Measurements from ENCODE around the gene MIOS. TPM values are rescaled to one million over a fixed set of nuclear protein-coding genes. Genes with fewer than 3 reads are reported as not detected.
A peak's percentile ranks its signal among the peaks of the same experiment; 100 is the strongest.

The MIOS gene
- polyA plus RNA-seq, 2 of the 4 experiments (the other 2 are of a cell fraction) = 19.1 to 49.1 TPM

- ChIA-PET POLR2A (no interaction called here), CTCF (interaction anchor here (1.1 to 6.9 kb wide), 2 partner anchors 114 to 758 kb away, joined by 3 to 54 read pairs; no protein-coding TSS in a partner anchor)
- ATAC-seq = no peak
- 0 out of 3 replicates have a peak, but pooled peaks cover 3% of the 10 kb centered on the region for H3K9me3 ChIP-seq
- 72% methylated on average over 2 of the region's 2 CpGs for WGBS (ENCODE audit: missing lambda C conversion rate)
- H3K4me2 ChIP-seq = no peak overlapping the region
- no peak for FAIRE-seq
- no peak overlapping the region for H3K27ac ChIP-seq
- TF ChIP-seq MAFK (IDR thresholded peaks at IDR 0.05; ENCODE audit: partially characterized antibody) (peak; percentile 52), HOXB13 (CRISPR knock-in tag; IDR thresholded peaks at IDR 0.05; ENCODE audit: low read depth) (no peak)
- H3K4me1 ChIP-seq = peaks cover 12% of the 10 kb centered on the region
- no peak overlapping the region for H3K4me3 ChIP-seq
- DNase-seq (ENCODE audit: low read depth in 1 of 2, low spot score in 1 of 2) = no peak
These were observed 29.0 kb upstream of the MIOS start for GRCh38 chr7:7537711-7538110.

DNA sequence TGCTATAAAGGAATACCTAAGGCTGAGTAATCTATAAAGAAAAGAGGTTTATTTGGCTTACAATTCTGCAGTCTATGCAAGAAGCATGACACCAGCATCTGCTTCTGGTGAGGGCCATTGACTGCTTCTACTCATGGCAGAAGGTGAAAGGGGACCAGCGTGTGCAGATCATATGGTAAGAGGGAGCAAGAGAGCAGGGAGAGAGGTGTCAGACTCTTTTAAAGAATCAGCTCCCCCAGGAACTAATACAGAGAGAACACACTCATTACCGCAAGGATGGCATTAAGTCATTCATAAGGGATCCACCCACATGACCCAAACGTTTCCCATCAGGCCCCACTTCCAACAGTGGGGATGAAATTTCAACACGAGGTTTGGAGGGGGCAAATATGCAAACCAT lies 27.5 kb upstream of the MIOS start:
- peaks cover 12% of the 10 kb centered on the region for H3K4me1 ChIP-seq
- CTCF ChIA-PET = interaction anchor here (1.3 to 6.9 kb wide), 2 partner anchors 115 to 436 kb away, joined by 4 to 54 read pairs; no protein-coding TSS in a partner anchor
- 0 out of 3 replicates have a peak, but pooled peaks cover 3% of the 10 kb centered on the region for H3K9me3 ChIP-seq
- 62% methylated on average over 4 of the region's 4 CpGs for WGBS (ENCODE audit: missing lambda C conversion rate)
- ATAC-seq (no peak), FAIRE-seq (no peak), DNase-seq (ENCODE audit: low read depth in 1 of 2, low spot score in 1 of 2) (no peak)
- H3K4me3 ChIP-seq = no peak overlapping the region
- H3K27ac ChIP-seq = no peak overlapping the region
- POLR2A ChIA-PET = no interaction called here
- TF ChIP-seq MAFK (IDR thresholded peaks at IDR 0.05; ENCODE audit: partially characterized antibody) = no peak
- no peak overlapping the region for H3K4me2 ChIP-seq

DNA sequence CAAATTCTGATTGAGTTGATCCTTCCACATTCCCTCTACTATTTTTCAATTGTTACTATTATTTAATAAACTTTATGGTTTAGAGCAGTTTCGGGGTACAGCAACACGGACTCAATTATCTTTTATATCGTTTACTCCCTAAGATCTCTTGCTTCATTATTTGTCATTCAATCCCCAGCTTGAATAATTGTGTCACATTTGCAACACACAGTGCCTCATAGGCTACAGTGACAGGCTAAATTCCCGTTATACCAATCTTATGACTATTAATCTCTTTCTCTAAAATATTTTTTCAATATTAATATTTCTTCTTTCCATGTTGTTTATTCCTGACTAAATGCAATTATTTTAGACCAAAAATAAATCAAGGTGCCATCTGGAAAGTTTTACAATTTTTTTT lies 27.0 kb upstream of the MIOS start:
- H3K4me3 ChIP-seq = no peak overlapping the region
- no peak for ATAC-seq
- CTCF ChIA-PET = interaction anchor here (1.3 to 6.9 kb wide), 2 partner anchors 116 to 437 kb away, joined by 4 to 54 read pairs; no protein-coding TSS in a partner anchor
- TF ChIP-seq FOSL2 (IDR thresholded peaks at IDR 0.05) (no peak), FOSL2 (CRISPR knock-in tag; IDR thresholded peaks at IDR 0.05) (no peak), CEBPB (IDR thresholded peaks at IDR 0.05) (no peak), REST (IDR thresholded peaks at IDR 0.05) (no peak), ESRRA (IDR thresholded peaks at IDR 0.05; ENCODE audit: borderline replicate concordance, low read length) (no peak), SREBF2 (IDR thresholded peaks at IDR 0.05) (no peak), MAFK (IDR thresholded peaks at IDR 0.05; ENCODE audit: partially characterized antibody) (no peak)
- H3K4me2 ChIP-seq = no peak overlapping the region
- H3K4me1 ChIP-seq = peaks cover 12% of the 10 kb centered on the region
- no peak overlapping the region for H3K27ac ChIP-seq
- DNase-seq (ENCODE audit: low read depth in 1 of 2, low spot score in 1 of 2) = no peak
- POLR2A ChIA-PET = no interaction called here
- H3K9me3 ChIP-seq = 0 out of 3 replicates have a peak, but pooled peaks cover under 1% of the 10 kb centered on the region
- no peak for FAIRE-seq
- 85% methylated on average over 4 of the region's 4 CpGs for WGBS (ENCODE audit: missing lambda C conversion rate)

GRCh38 chr7:7542251-7542835 lies 24.3 kb upstream of the MIOS start:
- DNase-seq (ENCODE audit: low read depth in 1 of 2, low spot score in 1 of 2) = no peak
- no peak for ATAC-seq
- no peak overlapping the region for H3K4me3 ChIP-seq
- 19% methylated on average over 4 of the region's 4 CpGs for WGBS (ENCODE audit: missing lambda C conversion rate)
- H3K4me1 ChIP-seq = peaks cover 12% of the 10 kb centered on the region
- H3K4me2 ChIP-seq = peak overlapping the region; percentile 54
- H3K9me3 ChIP-seq = no peaks in the 10 kb centered on the region
- FAIRE-seq = no peak
- 0 out of 6 replicates have a peak overlapping the region, but pooled peaks of 1 of the 2 experiments have one; percentile 26 for H3K27ac ChIP-seq
- TF ChIP-seq BHLHE40 (IDR thresholded peaks at IDR 0.05; ENCODE audit: low read depth, low read length) (no peak), CEBPB (IDR thresholded peaks at IDR 0.05) (peak; percentile 69 to 70)
- CTCF ChIA-PET = interaction anchor here (0.6 to 3.7 kb wide), 23 partner anchors 10 to 754 kb away, joined by 3 to 141 read pairs (median 3); no protein-coding TSS in a partner anchor
- POLR2A ChIA-PET = no interaction called here

GRCh38 chr7:7548407-7548806 lies 18.3 kb upstream of the MIOS start:
- no peak for FAIRE-seq
- WGBS (ENCODE audit: missing lambda C conversion rate) = 87% methylated on average over 3 of the region's 3 CpGs
- Histone ChIP-seq H3K27ac (no peak overlapping the region), H3K4me1 (peaks cover 9% of the 10 kb centered on the region; the same call in 2 of the 3 replicates), H3K4me2 (no peak overlapping the region), H3K9me3 (no peaks in the 10 kb centered on the region), H3K4me3 (no peak overlapping the region)
- no peak for ATAC-seq
- TF ChIP-seq SMC3 (IDR thresholded peaks at IDR 0.05) (no peak), POLR2AphosphoS2 (conservative IDR thresholded peaks at IDR 0.05; ENCODE audit: low read length) (no peak), BHLHE40 (IDR thresholded peaks at IDR 0.05; ENCODE audit: low read depth, low read length) (no peak), RCOR1 (IDR thresholded peaks at IDR 0.05; ENCODE audit: low read depth, low read length) (no peak), ZC3H11A (IDR thresholded peaks at IDR 0.05) (no peak), CTCF (IDR thresholded peaks at IDR 0.05) (no peak), KDM5A (IDR thresholded peaks at IDR 0.05) (no peak), ESRRA (IDR thresholded peaks at IDR 0.05; ENCODE audit: borderline replicate concordance, low read length) (no peak), NPAS2 (CRISPR knock-in tag; IDR thresholded peaks at IDR 0.05; ENCODE audit: borderline replicate concordance) (no peak), NFE2L2 (conservative IDR thresholded peaks at IDR 0.05; ENCODE audit: low read length) (no peak), TP53 (CRISPR knock-in tag; IDR thresholded peaks at IDR 0.05) (no peak)
- no peak for DNase-seq (ENCODE audit: low read depth in 1 of 2, low spot score in 1 of 2)
- ChIA-PET CTCF (interaction anchor here (1.1 to 3.6 kb wide), 2 partner anchors 124 to 445 kb away, joined by 3 to 14 read pairs; no protein-coding TSS in a partner anchor), POLR2A (no interaction called here)

All from A549 (cell line).